Activated gamma-delta T cell treated with Interleukin-2 at 50 U/mL for 16 hours (primary cell): ENCODE results near the gene YES1.

ENCODE experiments used
- DNase-seq: peaks from one replicate; pipeline ENCODE4 v3.0.0-alpha.2; 2020

The YES1 gene

GRCh38 chr18:811892-812375 lies at the start of gene YES1:
Gene YES1, minus strand, starts transcription at chr18:812242. Its CDS starts 55,415 bp downstream, at chr18:756827.
- peak; percentile 5 for DNase-seq

- no peak for DNase-seq
Measured at GRCh38 chr18:857986-858385, 45.9 kb upstream of the YES1 start.

GRCh38 chr18:853471-853870 lies 41.4 kb upstream of the YES1 start:
- no peak for DNase-seq

- no peak for DNase-seq
Measured at GRCh38 chr18:850960-851359, 38.9 kb upstream of the YES1 start.

GRCh38 chr18:849021-849420 lies 37.0 kb upstream of the YES1 start:
- DNase-seq = no peak

- no peak for DNase-seq
Measured at GRCh38 chr18:848062-848861, 36.2 kb upstream of the YES1 start.

GRCh38 chr18:845152-845819 lies 33.2 kb upstream of the YES1 start:
- DNase-seq = no peak

- no peak for DNase-seq
Measured at GRCh38 chr18:841647-842370, 29.8 kb upstream of the YES1 start.

- no peak for DNase-seq
Measured at GRCh38 chr18:840516-840915, 28.5 kb upstream of the YES1 start.

- DNase-seq = no peak
Measured at GRCh38 chr18:840023-840408, 28.0 kb upstream of the YES1 start.

- peak; percentile 91 for DNase-seq
Measured at GRCh38 chr18:839224-840022, 27.4 kb upstream of the YES1 start.

GRCh38 chr18:837922-838321 lies 25.9 kb upstream of the YES1 start:
- DNase-seq = no peak

GRCh38 chr18:834082-834720 lies 22.2 kb upstream of the YES1 start:
- no peak for DNase-seq

- DNase-seq = no peak
Measured at GRCh38 chr18:833197-833596, 21.2 kb upstream of the YES1 start.

GRCh38 chr18:832085-832681 lies 20.1 kb upstream of the YES1 start:
- no peak for DNase-seq

GRCh38 chr18:830315-830901 lies 18.4 kb upstream of the YES1 start:
- peak; percentile 10 for DNase-seq

- DNase-seq = no peak
Measured at GRCh38 chr18:829432-829831, 17.4 kb upstream of the YES1 start.

GRCh38 chr18:827093-827677 lies 15.1 kb upstream of the YES1 start:
- DNase-seq = no peak

GRCh38 chr18:825891-826585 lies 14.0 kb upstream of the YES1 start:
- no peak for DNase-seq

GRCh38 chr18:824179-824578 lies 12.1 kb upstream of the YES1 start:
- DNase-seq = no peak
